Activated CD8-positive, alpha-beta memory T cell treated with anti-CD3 and anti-CD28 coated beads, Interleukin-2, amount 50 U/mL, for 24 hours (primary cell): Measurements from ENCODE around the gene CEP72.
"Not testable (repeated sequence)": the region's sequence is repeated elsewhere in the genome, so short reads cannot be mapped to it uniquely, and the experiment has no call there.

Source experiments
- DNase-seq: peaks from one replicate; pipeline ENCODE4 v3.0.0-alpha.2; 2020; ENCODE audit errors: extremely low read depth

CEP72 gene, protein sequence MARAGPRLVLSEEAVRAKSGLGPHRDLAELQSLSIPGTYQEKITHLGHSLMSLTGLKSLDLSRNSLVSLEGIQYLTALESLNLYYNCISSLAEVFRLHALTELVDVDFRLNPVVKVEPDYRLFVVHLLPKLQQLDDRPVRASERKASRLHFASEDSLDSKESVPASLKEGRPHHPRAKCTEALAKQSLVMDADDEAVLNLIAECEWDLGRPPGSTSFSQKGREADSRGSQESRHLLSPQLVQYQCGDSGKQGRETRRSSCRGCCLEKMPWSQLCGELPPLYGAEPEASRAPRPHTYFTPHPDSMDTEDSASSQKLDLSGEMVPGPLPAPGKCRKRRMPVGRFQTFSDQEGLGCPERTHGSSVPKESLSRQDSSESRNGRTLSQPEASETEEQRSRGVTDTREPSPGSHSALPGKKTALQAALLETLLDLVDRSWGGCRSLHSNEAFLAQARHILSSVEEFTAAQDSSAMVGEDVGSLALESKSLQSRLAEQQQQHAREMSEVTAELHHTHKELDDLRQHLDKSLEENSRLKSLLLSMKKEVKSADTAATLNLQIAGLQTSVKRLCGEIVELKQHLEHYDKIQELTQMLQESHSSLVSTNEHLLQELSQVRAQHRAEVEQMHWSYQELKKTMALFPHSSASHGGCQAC

DNA sequence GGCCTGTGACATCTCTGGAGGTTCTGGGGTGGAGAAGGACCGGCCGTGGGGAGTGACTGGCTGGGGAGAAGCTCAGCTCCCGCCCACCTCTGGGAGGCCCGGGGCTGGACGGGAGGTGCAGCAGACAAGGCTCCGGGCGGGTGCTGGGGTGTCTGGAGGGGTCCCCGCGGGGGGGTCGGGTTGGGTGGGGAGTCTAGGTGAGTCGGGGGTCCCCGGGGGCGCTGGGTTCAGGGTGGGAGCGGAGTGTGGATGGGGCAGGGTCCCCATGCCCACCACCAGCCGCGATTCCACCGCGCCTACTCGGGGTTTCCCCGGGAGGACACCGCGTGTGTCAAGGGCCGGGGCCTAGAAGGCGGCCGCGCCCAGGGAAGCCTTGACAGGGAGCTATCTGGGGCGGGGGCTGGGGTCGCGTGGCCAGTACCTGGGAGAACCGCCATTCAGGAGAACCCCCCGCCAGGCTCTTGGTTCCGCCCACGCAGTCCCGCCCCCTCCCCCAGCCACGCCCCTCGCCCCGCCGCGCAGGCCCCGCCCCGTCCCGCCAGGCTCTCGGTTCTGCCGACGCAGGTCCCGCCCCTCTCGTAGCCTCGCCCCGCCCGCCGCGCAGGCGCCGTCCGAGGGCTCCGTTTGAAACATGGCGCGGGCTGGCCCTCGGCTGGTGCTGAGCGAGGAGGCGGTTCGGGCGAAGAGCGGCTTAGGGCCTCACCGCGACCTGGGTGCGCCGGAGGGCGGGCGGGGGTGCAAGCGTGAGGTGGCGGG, at the start of gene CEP72:
CEP72 (plus strand) TSS at position 610 of the 756 bp plus-strand sequence; CDS start at position 632, 22 bp downstream.
- peak; percentile 76 for DNase-seq

DNA sequence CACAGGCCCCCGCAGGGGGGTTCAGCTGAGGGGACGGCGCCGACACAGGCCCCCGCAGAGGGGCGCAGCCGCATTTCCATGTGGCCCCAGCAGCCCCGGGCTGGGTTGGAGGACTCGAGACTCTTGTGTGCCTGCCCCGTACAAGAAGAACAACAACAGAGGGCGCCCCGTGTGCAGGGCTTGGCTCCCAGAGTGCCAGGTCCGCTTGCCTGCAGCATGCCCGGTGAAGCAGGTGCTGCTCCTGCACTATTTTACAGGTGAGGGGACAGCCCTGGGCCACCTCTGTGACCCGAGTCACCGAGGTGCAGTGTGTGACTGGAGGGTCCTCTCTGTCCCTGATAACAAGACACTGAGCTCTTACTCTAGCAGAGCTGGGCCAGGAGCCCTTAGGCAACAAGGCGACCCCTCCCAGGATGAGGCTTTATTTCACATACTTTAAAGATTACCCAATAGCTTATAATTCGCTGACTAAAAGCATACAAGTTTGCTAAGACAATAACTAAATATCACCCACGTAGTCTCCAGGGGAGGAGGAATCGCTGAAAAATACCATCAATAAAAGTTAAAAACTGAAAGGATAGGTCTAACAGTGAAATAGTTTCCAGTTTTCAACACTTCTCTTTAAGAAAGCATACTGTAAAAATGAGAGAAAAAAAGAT, 46.2 kb upstream of the CEP72 start:
- DNase-seq, result no peak

DNA sequence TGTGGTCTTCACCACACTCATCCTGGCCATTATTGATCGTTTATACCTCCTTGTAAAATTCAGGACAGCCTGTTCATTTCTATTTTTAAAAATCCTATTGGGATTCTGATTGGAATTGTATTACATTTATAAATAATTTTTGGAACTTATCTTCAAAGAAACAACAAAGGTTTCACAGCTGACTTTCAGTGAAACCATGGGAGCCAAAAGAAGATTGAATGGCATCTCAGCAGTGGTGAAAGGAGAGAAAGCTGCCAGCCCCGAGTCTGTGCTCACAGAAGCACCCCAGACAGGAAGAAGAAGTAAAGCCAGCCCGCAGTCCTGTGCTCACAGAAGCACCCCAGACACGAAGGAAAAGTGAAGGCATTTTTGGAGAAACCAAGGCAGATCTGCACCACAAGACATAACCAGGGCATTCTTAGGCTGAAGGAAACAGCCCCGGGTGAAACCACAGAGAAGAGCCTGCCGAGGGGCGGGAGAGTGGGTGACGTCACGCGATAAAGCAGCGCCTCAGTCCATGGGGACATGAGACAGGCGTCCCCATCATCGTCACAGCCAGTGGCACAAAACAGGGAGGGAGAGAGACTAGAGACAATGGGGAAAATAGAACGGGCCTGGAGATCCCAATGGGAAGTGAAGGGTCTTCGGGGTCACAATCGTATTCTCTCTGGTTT, 45.4 kb upstream of the CEP72 start:
- DNase-seq, result no peak

DNA sequence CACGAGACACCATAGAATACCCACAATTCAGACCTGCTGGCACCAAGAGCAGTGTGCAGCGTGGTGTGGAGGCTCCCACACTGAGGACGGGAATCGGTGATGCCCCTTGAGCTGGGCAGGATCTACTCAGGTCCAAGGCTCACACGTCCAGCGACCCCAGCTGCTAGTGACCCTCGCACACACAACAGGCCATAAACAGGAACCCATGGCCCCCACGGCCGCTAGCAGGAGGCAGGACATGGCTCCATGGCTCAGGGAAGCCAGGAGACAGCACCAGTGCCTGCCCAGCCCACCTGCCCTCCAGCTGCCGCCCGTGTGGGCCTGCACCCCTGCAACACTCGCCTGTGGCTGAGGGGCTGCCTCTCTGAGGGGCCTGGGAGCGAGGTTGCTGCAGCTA, 44.5 kb upstream of the CEP72 start:
- no peak for DNase-seq

DNA sequence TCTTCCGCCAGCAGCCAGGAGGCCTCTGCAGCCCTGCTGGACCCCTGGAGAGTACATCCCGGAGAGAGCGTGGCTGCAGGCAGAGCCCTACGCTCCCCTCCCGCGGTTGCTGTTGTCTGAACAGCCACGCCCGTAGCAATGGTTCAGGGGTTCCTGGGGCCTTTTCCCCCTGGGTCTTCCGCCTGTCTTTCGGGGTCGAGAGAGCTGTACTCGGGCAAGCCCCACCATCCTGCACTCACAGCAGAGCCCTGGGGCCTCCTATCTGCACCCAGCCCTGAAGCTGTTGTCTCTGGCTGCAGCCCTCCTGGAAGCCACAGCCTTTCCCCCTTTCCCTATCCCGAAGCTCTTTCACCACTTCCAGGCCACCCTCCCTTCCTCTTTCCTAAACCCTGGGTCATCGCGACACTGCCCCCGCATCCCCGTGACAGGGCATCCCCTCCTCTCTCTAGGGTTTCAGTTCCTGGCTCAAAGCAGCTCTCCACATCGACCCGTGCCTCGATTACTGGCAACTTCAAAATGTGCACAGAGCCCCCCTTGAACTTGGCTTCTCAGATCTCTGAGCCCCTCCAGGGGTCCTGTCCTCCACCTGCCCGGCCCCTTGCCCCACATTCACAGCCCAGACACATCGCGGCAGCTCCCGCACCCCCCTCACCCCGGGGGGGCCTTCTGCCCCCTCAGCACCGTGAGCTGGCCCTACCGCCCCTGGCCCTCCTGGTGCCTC, 43.9 kb upstream of the CEP72 start:
- DNase-seq, result no peak

DNA sequence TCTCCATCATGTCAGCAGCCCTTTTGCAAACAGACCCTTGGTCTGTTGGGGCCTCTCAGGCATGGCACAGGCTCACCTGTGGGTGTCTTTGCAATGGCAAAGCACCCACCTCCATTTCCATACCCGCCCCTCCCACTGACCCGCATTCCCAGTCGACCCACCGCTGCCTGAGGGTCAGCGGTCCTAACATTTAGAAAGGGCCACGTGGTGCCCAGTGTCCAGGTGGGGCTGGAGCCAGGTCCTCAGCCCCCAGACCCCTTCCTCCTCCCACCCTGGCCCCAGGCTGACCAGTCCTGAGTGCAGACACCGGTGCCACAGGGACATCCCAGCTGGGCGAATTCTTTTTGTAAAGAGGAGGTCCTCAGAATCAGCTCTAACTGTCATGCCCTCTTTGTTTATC, 43.3 kb upstream of the CEP72 start:
- no peak for DNase-seq

DNA sequence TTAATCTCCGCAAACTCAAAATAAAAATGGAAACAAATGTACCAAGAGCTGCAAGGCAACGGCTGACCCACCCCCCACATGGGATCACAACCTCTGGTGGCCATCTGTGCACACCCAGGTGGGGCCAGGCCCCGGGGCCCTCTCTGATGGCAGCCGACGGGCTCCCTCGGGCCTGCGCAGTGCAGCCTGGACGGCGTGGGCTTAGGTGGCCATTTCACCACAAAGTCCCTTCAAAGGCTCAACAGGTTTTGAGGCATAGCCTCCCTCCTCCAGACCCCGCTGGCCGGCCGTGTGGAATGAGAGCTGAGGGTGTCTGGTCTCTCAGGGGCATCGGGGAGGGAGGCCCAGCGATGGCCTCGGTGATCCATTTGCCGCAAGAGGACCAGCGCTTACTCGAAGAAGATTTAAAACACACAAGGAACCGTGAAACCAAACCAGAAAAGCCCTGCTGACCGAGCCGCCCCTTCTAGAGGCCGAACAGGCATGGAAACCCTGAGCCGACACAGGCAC, 42.7 kb upstream of the CEP72 start:
- DNase-seq, result no peak

DNA sequence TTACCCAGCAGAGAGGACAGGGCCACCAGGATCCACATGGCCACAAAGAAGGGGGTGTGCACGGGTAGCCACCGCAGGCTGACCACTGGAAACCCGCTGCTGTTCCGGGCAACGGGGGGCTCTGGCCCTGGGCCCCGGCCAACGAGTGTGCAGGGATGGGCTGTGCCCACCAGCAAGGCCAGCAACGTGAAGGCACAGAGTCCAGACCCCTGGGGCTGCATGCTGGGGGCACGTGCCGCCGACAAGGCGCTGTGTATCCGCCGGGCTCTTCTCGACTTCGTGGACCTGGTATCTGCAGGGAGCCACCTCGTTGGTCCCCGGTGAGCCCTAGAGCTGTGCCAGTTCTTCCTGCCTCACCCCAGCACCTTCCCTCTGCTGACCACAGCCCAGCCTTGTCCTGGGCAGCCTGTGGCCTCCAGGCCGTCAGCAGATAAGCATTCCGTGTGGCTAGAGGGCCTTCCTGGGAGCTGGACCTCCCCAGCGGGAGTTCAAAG, 42.2 kb upstream of the CEP72 start:
- DNase-seq, result no peak

DNA sequence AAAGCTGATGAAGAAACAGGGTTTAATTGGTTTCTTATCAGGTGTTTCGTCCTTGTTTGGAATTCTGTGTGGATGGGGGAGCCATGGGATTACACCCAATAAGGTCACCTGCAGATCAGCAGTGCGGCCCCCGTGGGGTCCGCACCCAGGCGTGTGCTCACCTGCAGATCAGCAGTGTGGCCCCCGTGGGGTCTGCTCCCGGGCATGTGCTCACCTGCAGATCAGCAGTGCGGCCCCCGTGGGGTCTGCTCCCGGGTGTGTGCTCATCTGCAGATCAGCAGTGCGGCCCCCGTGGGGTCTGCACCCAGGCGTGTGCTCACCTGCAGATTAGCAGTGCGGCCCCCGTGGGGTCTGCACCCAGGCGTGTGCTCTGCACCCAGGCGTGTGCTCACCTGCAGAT, 41.7 kb upstream of the CEP72 start:
- DNase-seq, result no peak

DNA sequence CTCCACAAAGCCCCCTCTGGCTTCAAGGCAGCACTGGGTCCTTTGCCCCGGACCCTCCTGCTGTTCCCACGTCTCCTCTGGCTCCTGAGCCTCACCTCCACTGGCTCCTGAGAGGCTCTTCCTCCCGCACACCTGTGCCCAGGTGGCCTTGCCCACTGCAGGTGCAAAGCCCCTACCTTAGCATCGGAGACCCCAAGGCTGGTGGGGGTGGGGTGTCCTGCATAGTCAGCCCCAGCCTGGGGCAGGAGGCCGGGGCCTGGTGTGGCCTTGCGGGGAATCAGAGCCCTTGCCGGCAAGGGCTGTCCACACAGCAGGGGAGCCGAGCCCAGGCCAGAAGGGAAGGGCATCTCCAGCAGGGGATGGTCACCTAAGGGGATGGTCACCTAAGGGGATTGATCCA, 41.3 kb upstream of the CEP72 start:
- no peak for DNase-seq

DNA sequence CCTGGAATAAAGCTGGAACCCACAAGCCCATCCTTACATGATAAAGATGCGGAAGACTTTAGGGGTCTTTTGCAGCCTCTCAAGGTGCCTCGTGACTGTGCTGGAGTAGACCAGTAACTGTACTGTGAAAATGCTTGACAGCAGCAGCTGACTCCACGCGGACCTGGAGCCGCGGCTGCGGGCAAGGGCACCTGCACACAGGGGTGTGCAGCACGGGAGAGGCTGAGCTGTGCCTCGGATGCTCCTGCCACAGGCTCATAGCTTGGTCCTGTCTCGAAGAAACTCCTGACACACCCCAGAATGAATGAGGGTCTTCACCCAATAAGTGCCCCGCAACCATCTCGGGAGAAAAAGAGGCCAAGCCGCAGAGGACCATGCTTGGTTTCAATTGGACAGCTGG, 40.3 kb upstream of the CEP72 start:
- DNase-seq, result no peak

DNA sequence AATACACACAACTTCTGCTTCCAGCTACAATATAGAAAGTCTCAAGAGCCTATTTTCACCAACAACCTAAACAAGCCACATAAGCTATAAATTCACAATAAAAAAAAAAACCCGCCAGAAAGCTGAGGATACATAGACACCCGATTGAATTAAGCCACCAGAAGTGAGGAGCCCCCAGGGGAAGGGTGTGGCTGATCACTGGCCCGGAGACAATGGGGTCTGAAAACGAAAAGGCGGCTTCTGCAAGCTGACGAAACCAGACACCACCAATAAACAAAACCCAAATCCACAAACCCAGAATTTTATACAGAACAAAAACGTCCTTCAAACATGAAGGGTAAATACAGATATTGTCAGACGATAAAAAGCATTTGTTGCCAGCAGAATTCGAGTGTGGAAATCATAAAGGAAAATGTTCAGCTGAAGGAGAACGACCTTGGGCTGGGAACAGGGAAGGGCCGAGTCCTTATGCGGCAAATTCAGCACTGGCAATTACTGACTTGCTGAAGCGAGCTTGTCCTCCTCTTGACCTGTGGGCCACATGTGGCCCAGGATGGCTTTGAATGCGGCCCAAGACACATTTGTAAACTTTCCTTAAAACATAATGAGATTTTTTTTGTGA, 39.6 kb upstream of the CEP72 start:
- no peak for DNase-seq

DNA sequence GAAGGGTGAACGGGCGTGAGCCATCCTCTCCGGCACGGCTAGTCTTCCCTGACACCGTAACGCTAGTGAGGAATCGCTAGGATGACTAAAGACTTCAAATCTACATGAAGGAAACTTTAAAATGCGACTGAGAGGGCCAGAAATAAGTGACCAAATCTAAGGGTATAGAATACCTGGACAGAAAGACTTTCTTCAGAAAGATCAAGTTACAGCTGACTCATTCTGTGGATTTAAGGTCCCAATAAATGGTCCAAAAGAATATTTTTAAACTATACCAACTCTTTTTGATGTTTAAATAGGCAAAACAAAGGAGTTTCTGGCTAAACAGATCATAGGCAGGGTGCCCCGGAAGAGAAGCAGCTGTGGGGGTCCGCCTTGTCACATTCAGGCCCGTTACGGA, 38.9 kb upstream of the CEP72 start:
- no peak for DNase-seq

DNA sequence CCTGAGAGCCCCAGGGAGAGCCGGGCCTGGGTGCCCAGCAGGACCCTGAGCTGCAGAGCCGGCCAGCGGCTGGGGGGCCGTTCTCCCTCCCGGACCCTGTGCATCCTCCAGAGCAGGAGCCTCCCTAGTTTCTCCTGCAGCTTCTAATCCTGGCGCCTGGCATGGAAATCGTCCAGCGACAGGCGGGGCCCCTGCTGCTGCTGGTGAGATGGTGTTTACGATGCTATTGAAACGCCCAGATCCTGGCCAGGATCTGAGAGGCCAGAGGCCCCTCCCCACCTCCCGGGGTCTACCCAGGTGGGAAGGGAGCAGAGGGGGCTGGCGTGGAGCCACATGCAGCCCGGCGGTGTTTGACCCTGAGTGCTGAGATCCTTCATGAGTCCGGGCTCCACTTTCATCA, 38.2 kb upstream of the CEP72 start:
- no peak for DNase-seq

DNA sequence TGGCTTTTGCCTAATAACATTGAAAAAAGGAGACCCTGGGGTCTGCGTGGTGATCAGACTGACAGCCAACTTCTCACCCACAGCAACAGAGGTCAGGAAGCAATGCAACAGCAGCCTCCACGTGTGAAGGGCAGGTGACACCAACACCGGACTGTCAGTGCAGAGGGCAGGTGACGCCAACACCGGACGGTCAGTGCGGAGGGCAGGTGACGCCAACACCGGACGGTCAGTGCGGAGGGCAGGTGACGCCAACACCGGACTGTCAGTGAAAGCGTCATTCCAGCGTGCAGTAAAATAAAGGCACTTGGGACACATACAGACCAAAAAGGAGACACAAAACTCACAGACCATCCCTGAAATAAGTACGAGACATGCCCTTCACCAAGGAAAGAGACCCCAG, 37.2 kb upstream of the CEP72 start:
- DNase-seq, result no peak

DNA sequence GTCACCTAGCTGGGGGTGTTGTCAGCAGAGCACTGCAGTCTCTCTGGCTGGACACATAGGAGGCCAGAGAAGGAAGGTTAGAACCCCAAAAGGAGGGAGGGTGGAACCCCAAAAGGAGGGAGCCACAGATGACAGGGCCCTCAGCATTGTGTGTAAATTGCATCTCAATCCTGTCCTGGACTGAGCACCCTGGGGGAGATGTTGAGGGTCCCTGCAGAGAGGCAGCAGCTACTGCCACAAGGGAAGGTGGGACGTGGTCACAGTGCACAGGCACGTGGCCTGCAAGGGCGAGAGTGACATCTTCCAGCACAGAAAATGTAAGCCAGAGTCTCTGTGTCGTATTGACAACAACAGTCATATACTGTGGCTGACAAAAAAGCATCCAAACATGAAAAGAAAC, 36.5 kb upstream of the CEP72 start:
- no peak for DNase-seq

DNA sequence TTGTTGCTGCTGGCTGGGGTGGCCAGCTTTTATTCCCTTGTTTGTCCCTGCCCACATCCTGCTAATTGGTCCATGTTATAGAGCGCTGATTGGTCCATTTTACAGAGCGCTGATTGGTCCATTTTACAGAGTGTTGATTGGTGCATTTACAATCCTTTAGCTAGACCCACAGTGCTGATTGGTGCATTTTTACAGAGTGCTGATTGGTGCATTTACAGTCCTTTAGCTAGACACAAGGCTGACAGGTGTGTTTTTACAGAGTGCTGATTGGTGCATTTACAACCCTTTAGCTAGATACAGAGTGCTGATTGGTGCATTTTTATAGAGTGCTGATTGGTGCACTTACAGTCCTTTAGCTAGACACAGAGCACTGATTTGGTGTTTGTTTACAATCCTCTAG, 34.9 kb upstream of the CEP72 start:
- DNase-seq, result not testable (repeated sequence)

DNA sequence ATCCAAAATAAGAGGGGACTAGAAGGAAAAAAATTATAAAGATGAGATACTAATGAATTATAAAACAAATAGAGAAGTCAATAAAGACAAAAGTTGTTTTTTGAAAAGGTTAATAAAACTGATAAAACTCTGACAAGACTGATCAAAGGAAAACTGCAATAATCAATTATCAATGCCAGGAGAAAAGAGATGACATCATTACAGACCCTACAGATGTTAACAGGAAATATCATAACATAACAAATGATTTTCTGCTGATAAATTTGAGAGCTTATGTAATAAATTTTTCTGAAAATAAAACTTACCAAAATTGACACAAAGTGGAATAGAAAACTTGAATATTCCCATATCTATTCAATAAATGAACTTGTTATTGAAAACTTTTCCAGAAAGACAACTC, 34.3 kb upstream of the CEP72 start:
- DNase-seq, result no peak

DNA sequence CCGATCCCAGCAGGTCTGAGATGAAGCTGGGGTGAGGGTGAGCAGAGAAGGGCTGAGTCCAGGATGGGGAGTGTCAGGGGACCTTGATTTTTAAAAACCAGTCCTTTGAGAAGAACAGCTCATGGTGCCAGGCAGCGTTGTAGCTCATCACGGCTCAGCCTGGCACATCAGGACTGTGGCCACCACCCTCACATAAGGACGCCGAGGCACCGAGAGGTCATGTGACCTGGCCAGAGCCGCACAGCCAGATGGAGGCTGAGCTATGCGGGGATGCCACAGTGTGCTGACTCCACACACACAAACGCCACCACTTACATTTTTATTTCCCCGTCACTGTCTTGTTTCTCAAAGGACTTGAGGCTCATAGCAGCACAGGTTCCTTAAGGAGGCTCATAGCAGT, 32.9 kb upstream of the CEP72 start:
- DNase-seq, result no peak

DNA sequence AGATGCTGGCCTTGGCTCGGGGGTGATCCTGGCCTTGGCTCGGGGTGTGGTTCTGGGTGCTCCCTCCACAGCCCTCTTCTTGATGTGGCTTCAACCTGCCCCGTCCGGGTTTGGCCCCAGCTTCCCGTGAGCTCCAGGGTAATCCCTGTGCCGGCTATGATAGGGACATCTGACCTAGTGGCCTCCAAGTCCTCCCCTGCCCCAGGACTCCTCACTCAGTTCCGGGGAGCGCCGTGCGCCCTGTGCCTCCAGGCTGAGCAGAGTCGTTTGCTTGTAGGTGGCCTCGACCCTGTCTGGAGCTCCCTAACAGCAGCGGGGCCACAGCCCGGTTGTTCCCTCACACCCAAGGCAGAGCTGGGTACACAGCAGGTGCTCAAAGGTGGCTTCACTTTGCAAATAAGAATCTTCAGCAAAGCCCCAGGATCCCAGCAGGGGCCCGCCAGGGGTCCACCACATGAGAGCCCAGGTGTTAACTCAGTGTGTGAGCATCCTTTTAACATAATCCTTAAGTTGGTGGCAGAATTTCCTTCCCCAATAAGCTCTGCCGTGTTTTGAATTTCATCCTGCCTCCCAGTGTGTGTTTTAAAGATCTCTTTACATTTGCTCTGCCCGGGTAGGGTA, 32.3 kb upstream of the CEP72 start:
- no peak for DNase-seq
